GM23338 (cell line): ENCODE measurements around the gene TOM1L1. TPM values are rescaled to one million over a fixed set of nuclear protein-coding genes. Genes with fewer than 3 reads are reported as not detected.

ENCODE experiments used
- ATAC-seq: fragments of 200-7000 bp; cut with Tn5 transposase; 3 replicates; pipeline ENCODE4 v1.9.1; 2020
- DNase-seq: peaks from one replicate; pipeline ENCODE4 v3.0.0-alpha.2; 2015; ENCODE audit warnings: low spot score
- H2AFZ ChIP-seq: fragments of 200-600 bp; sonication (generic); 2 replicates; pipeline ENCODE4 v1.8.0; 2016; ENCODE audit warnings: antibody characterized with exemption, mild to moderate bottlenecking, moderate library complexity
- H3F3A ChIP-seq: fragments of 200-600 bp; sonication (generic); replicated peaks from 2 replicates; pipeline ENCODE4 v1.8.0; 2017; ENCODE audit warnings: antibody characterized with exemption, mixed run types, low read depth
- H3K27ac ChIP-seq: fragments of 200-600 bp; sonication (generic); 2 replicates; pipeline ENCODE4 v1.6.1; 2016; ENCODE audit warnings: low read depth
- H3K27me3 ChIP-seq: fragments of 200-600 bp; sonication (generic); 2 replicates; pipeline ENCODE4 v1.8.0; 2016; ENCODE audit warnings: mild to moderate bottlenecking, mixed run types, moderate library complexity; ENCODE audit not compliant: insufficient read depth
- H3K36me3 ChIP-seq: fragments of 200-600 bp; sonication (generic); 2 replicates; pipeline ENCODE4 v1.8.0; 2016; ENCODE audit warnings: mild to moderate bottlenecking; ENCODE audit not compliant: insufficient read depth
- H3K4me1 ChIP-seq: fragments of 200-600 bp; sonication (generic); 2 replicates; pipeline ENCODE4 v1.8.0; 2016; ENCODE audit warnings: mild to moderate bottlenecking, moderate library complexity; ENCODE audit not compliant: insufficient read depth
- H3K4me2 ChIP-seq: fragments of 200-600 bp; sonication (generic); 2 replicates; pipeline ENCODE4 v1.7.1; 2017; ENCODE audit warnings: mixed run types
- H3K4me3 ChIP-seq: fragments of 200-600 bp; sonication (generic); 2 replicates; pipeline ENCODE4 v1.6.1; 2016; ENCODE audit warnings: mixed run types
- H3K79me2 ChIP-seq: fragments of 200-600 bp; sonication (generic); replicated peaks from 2 replicates; pipeline ENCODE4 v1.8.0; 2017; ENCODE audit warnings: mild to moderate bottlenecking; ENCODE audit not compliant: insufficient read depth
- H3K9me2 ChIP-seq: fragments of 200-600 bp; sonication (generic); 2 replicates; pipeline ENCODE4 v1.8.0; 2017; ENCODE audit not compliant: insufficient read depth
- H4K20me1 ChIP-seq: fragments of 200-600 bp; sonication (generic); replicated peaks from 2 replicates; pipeline ENCODE4 v1.8.0; 2017; ENCODE audit warnings: mild to moderate bottlenecking; ENCODE audit not compliant: insufficient read depth
- H3K27ac Mint-ChIP-seq: 2 replicates; pipeline ENCODE4 v1.8.0; 2020; ENCODE audit warnings: inconsistent platforms, mild to moderate bottlenecking, moderate library complexity, mixed read lengths
- H3K27me3 Mint-ChIP-seq: 3 replicates; pipeline ENCODE4 v1.8.0; 2022; ENCODE audit warnings: low read depth, mild to moderate bottlenecking, moderate library complexity, mixed read lengths, inconsistent platforms; ENCODE audit not compliant: insufficient read depth, poor library complexity
- H3K36me3 Mint-ChIP-seq: 3 replicates; pipeline ENCODE4 v1.8.0; 2021; ENCODE audit warnings: low read depth, mild to moderate bottlenecking, inconsistent platforms, moderate library complexity, mixed read lengths
- H3K4me1 Mint-ChIP-seq: 3 replicates; pipeline ENCODE4 v1.8.0; 2020; ENCODE audit warnings: mild to moderate bottlenecking, inconsistent platforms, mixed read lengths
- H3K4me3 Mint-ChIP-seq: 3 replicates; pipeline ENCODE4 v1.8.0; 2021; ENCODE audit warnings: moderate library complexity, mild to moderate bottlenecking, inconsistent platforms, mixed read lengths
- H3K9me3 Mint-ChIP-seq: 3 replicates; pipeline ENCODE4 v1.8.0; 2020; ENCODE audit warnings: moderate library complexity, mild to moderate bottlenecking, inconsistent platforms, mixed read lengths
- CREB1 ChIP-seq: fragments of 250-450 bp; sonication (Bioruptor Pico); IDR thresholded peaks from 2 replicates; pipeline ENCODE4 v1.5.0; 2020; ENCODE audit warnings: low read depth, mild to moderate bottlenecking, moderate library complexity
- CTCF ChIP-seq, 2 experiments: fragments of 200-600 bp in 1 of 2; sonication (generic) in 1 of 2; conservative IDR thresholded peaks; 2 replicates each; pipeline versions ENCODE4 v1.5.1 to v1.6.1; 2016 to 2017; ENCODE audit warnings: antibody characterized with exemption in 2 of 2, low read depth in 2 of 2, mild to moderate bottlenecking in 2 of 2, moderate library complexity in 1 of 2
- ETS1 ChIP-seq: IDR thresholded peaks from 2 replicates; pipeline ENCODE4 v1.6.1; 2016; ENCODE audit warnings: antibody characterized with exemption
- EZH2 ChIP-seq: fragments of 200-600 bp; sonication (generic); IDR thresholded peaks from one replicate; pipeline ENCODE4 v1.8.0; 2017; ENCODE audit warnings: antibody characterized with exemption, mild to moderate bottlenecking, low read depth; ENCODE audit not compliant: unreplicated experiment
- EZH2phosphoT487 ChIP-seq: fragments of 200-600 bp; sonication (generic); IDR thresholded peaks from one replicate; pipeline ENCODE4 v1.8.1; 2018; ENCODE audit warnings: antibody characterized with exemption; ENCODE audit not compliant: unreplicated experiment
- JUNB ChIP-seq: IDR thresholded peaks from one replicate; pipeline ENCODE4 v1.6.1; 2016; ENCODE audit warnings: antibody characterized with exemption; ENCODE audit not compliant: unreplicated experiment
- NANOG ChIP-seq: IDR thresholded peaks from 2 replicates; pipeline ENCODE4 v1.6.1; 2016; ENCODE audit warnings: antibody characterized with exemption, borderline replicate concordance
- POLR2AphosphoS5 ChIP-seq: IDR thresholded peaks from 2 replicates; pipeline ENCODE4 v1.6.1; 2016; ENCODE audit warnings: antibody characterized with exemption, low read depth
- REST ChIP-seq: IDR thresholded peaks from one replicate; pipeline ENCODE4 v1.6.1; 2018; ENCODE audit warnings: antibody characterized with exemption; ENCODE audit not compliant: unreplicated experiment
- STAT1 ChIP-seq: IDR thresholded peaks from one replicate; pipeline ENCODE4 v1.6.1; 2016; ENCODE audit warnings: antibody characterized with exemption; ENCODE audit not compliant: unreplicated experiment
- ZNF114 ChIP-seq: fragments of 250-450 bp; sonication (Bioruptor Pico); IDR thresholded peaks from 2 replicates; pipeline ENCODE4 v1.5.0; 2020; ENCODE audit warnings: mild to moderate bottlenecking, moderate library complexity
- ZNF331 ChIP-seq: fragments of 250-450 bp; sonication (Bioruptor Pico); IDR thresholded peaks from 2 replicates; pipeline ENCODE4 v1.5.0; 2020; ENCODE audit warnings: low read depth, mild to moderate bottlenecking, moderate library complexity
- ZNF462 ChIP-seq: fragments of 250-450 bp; sonication (Bioruptor Pico); IDR thresholded peaks from 2 replicates; pipeline ENCODE4 v1.5.0; 2020; ENCODE audit warnings: mild to moderate bottlenecking, moderate library complexity
- polyA plus RNA-seq: library from polyadenylated mRNA; unstranded; fragments of >200 nt; fragmentation: Nextera tagmentation; extraction: Ambion mirVana; gene quantifications from 2 replicates; pipeline ENCODE4 v1.2.1, GENCODE V29; 2016
- total RNA-seq: library from RNA; depleted of rRNA; stranded (reverse); fragments of >200 nt; shearing (Covaris generic); gene quantifications from 2 replicates; pipeline ENCODE4 v1.2.3, GENCODE V29; 2014

The TOM1L1 gene
- total and polyA plus RNA-seq, 2 experiments from 2014 or later, result 46.8 to 58.0 TPM

GRCh38 chr17:54968988-54969332, 68.3 kb downstream of the TOM1L1 start:
- H3K27ac Mint-ChIP-seq, result no peak overlapping the region
- Histone ChIP-seq H3K36me3 (no peaks in the 10 kb centered on the region; the same call in 1 of the 2 replicates), H3F3A (no peaks in the 10 kb centered on the region), H3K4me3 (peak overlapping the region; percentile 97), H3K27me3 (no peaks in the 10 kb centered on the region), H3K27ac (no peak overlapping the region), H3K79me2 (peaks cover 83% of the 10 kb centered on the region), H3K4me1 (peaks cover 12% of the 10 kb centered on the region; the same call in 1 of the 2 replicates), H4K20me1 (0 out of 2 replicates have a peak, but pooled peaks cover 9% of the 10 kb centered on the region), H3K4me2 (peak overlapping the region; percentile 99), H2AFZ (peak overlapping the region; percentile 99), H3K9me2 (no peaks in the 10 kb centered on the region)
- H3K27me3 Mint-ChIP-seq, result peaks cover 4% of the 10 kb centered on the region
- peaks cover 12% of the 10 kb centered on the region for H3K4me1 Mint-ChIP-seq
- H3K36me3 Mint-ChIP-seq, result peaks cover 21% of the 10 kb centered on the region
- H3K4me3 Mint-ChIP-seq, result no peak overlapping the region
- H3K9me3 Mint-ChIP-seq, result no peaks in the 10 kb centered on the region
- no peak for DNase-seq
- TF ChIP-seq ZNF462 (CRISPR knock-in tag) (no peak), POLR2AphosphoS5 (no peak), CREB1 (CRISPR knock-in tag) (no peak), ZNF114 (CRISPR knock-in tag) (no peak), JUNB (no peak), ZNF331 (no peak), STAT1 (no peak), EZH2 (no peak), ETS1 (no peak), NANOG (no peak), REST (no peak), EZH2phosphoT487 (no peak), CTCF (conservative IDR thresholded peaks at IDR 0.05; ENCODE audit: low read depth in 2 of 2) (no peak)
- ATAC-seq, result peak; percentile 44
